ENCODE results near the gene ARHGAP36. TPM values are rescaled to one million over a fixed set of nuclear protein-coding genes. Genes with fewer than 3 reads are reported as not detected.

ARHGAP36 gene
- total RNA-seq, 1 donor from 2014 or later: not detected

- Mint-ChIP-seq H3K27me3 (ENCODE audit: low read depth) (peaks cover 25% of the 10 kb centered on the region), H3K4me1 (ENCODE audit: low read depth) (no peaks in the 10 kb centered on the region), H3K4me3 (ENCODE audit: low read depth) (no peak overlapping the region), H3K36me3 (ENCODE audit: low read depth) (no peaks in the 10 kb centered on the region), H3K27ac (no peak overlapping the region), H3K9me3 (no peaks in the 10 kb centered on the region)
- DNase-seq (ENCODE audit: low spot score): no peak
- intact Hi-C loops (cut with micrococcal nuclease): no loop called here
Observed at GRCh38 chrX:131059246-131059645, 1.1 kb downstream of the ARHGAP36 start.

- Mint-ChIP-seq H3K4me1 (ENCODE audit: low read depth) (no peaks in the 10 kb centered on the region), H3K36me3 (ENCODE audit: low read depth) (no peaks in the 10 kb centered on the region), H3K4me3 (ENCODE audit: low read depth) (no peak overlapping the region), H3K27me3 (ENCODE audit: low read depth) (peaks cover 28% of the 10 kb centered on the region), H3K9me3 (no peaks in the 10 kb centered on the region), H3K27ac (no peak overlapping the region)
- DNase-seq (ENCODE audit: low spot score): no peak
- intact Hi-C loops (cut with micrococcal nuclease): no loop called here
Observed at GRCh38 chrX:131060147-131060546, 2.0 kb downstream of the ARHGAP36 start.

- intact Hi-C loops (cut with micrococcal nuclease): no loop called here
- Mint-ChIP-seq H3K4me1 (ENCODE audit: low read depth) (no peaks in the 10 kb centered on the region), H3K9me3 (no peaks in the 10 kb centered on the region), H3K27me3 (ENCODE audit: low read depth) (peaks cover 26% of the 10 kb centered on the region), H3K27ac (no peak overlapping the region), H3K4me3 (ENCODE audit: low read depth) (no peak overlapping the region), H3K36me3 (ENCODE audit: low read depth) (no peaks in the 10 kb centered on the region)
- no peak for DNase-seq (ENCODE audit: low spot score)
Observed at GRCh38 chrX:131061306-131061705, 3.2 kb downstream of the ARHGAP36 start.

GRCh38 chrX:131063613-131064012 lies 5.5 kb downstream of the ARHGAP36 start:
- H3K36me3 Mint-ChIP-seq (ENCODE audit: low read depth): no peaks in the 10 kb centered on the region
- DNase-seq (ENCODE audit: low spot score): no peak
- peaks cover 27% of the 10 kb centered on the region for H3K27me3 Mint-ChIP-seq (ENCODE audit: low read depth)
- H3K9me3 Mint-ChIP-seq: no peaks in the 10 kb centered on the region
- intact Hi-C loops (cut with micrococcal nuclease): no loop called here
- H3K27ac Mint-ChIP-seq: no peak overlapping the region
- no peaks in the 10 kb centered on the region for H3K4me1 Mint-ChIP-seq (ENCODE audit: low read depth)
- no peak overlapping the region for H3K4me3 Mint-ChIP-seq (ENCODE audit: low read depth)

DNA sequence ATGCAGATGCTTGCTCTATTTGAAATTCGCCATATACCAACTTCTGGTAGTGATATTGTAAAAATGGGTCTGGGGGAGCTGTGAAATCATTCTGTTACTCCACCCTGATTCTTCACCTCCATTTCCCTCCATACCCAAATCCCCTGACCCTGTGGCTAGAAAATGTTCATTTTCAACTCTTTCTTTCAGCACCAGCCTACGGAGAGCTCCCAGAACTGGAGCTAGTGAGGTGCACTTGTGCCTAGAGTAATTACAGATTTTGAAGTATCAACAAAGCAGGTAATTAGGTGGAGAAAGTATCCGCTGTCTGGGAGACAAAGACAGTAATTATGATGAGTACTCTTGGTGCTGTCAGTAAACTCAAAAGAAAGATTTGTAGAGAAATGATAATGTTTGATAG lies 8.1 kb downstream of the ARHGAP36 start:
- no peak overlapping the region for H3K4me3 Mint-ChIP-seq (ENCODE audit: low read depth)
- no peak for DNase-seq (ENCODE audit: low spot score)
- intact Hi-C loops (cut with micrococcal nuclease): no loop called here
- no peaks in the 10 kb centered on the region for H3K4me1 Mint-ChIP-seq (ENCODE audit: low read depth)
- H3K36me3 Mint-ChIP-seq (ENCODE audit: low read depth): no peaks in the 10 kb centered on the region
- no peaks in the 10 kb centered on the region for H3K9me3 Mint-ChIP-seq
- H3K27ac Mint-ChIP-seq: no peak overlapping the region
- H3K27me3 Mint-ChIP-seq (ENCODE audit: low read depth): peaks cover 23% of the 10 kb centered on the region

GRCh38 chrX:131067216-131067615 lies 9.1 kb downstream of the ARHGAP36 start:
- no peak overlapping the region for H3K27ac Mint-ChIP-seq
- H3K9me3 Mint-ChIP-seq: no peaks in the 10 kb centered on the region
- no peak for DNase-seq (ENCODE audit: low spot score)
- intact Hi-C loops (cut with micrococcal nuclease): no loop called here
- peaks cover 31% of the 10 kb centered on the region for H3K27me3 Mint-ChIP-seq (ENCODE audit: low read depth)
- H3K36me3 Mint-ChIP-seq (ENCODE audit: low read depth): no peaks in the 10 kb centered on the region
- no peak overlapping the region for H3K4me3 Mint-ChIP-seq (ENCODE audit: low read depth)
- no peaks in the 10 kb centered on the region for H3K4me1 Mint-ChIP-seq (ENCODE audit: low read depth)

DNA sequence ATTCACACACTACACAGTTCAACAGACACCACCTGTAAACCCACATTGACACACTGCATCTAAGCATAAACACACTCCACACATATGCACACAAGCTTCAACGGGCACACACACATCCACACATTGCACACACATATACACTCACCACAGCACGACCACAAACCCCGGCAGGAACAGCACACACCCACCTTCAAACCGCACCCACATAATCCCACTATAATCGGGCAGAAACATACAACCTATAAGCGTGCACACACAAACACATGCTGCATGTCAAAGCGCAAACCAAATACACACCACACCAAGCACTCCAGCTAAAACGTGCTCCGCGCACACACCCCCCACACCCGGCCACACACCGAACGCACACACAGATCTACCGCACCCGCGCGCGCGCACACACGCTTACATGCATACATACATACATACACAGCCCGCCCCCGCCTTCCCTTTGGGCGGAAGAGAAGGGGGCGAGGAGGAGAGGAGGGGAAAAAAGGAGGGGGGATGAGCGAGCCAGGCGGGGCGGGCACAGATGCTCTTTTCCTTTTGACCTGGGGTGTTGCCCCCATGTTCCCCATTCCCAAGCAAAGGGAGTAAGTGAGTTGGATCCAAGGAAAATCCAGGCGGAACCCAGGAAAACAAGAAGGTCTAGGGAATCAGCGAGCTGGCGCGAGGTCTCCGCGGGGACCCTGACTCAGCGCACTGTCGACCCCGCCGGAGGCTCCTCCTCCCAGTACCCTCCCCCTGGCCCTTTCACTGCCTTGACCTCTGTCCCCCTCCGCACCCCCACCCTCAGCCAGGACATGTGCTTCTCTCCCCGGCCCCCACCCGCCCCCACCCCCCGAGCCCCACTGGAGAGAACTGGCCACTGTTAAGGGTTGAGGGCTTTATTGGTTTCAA lies 9.9 kb downstream of the ARHGAP36 start:
- no peak for DNase-seq (ENCODE audit: low spot score)
- H3K4me3 Mint-ChIP-seq (ENCODE audit: low read depth): no peak overlapping the region

DNA sequence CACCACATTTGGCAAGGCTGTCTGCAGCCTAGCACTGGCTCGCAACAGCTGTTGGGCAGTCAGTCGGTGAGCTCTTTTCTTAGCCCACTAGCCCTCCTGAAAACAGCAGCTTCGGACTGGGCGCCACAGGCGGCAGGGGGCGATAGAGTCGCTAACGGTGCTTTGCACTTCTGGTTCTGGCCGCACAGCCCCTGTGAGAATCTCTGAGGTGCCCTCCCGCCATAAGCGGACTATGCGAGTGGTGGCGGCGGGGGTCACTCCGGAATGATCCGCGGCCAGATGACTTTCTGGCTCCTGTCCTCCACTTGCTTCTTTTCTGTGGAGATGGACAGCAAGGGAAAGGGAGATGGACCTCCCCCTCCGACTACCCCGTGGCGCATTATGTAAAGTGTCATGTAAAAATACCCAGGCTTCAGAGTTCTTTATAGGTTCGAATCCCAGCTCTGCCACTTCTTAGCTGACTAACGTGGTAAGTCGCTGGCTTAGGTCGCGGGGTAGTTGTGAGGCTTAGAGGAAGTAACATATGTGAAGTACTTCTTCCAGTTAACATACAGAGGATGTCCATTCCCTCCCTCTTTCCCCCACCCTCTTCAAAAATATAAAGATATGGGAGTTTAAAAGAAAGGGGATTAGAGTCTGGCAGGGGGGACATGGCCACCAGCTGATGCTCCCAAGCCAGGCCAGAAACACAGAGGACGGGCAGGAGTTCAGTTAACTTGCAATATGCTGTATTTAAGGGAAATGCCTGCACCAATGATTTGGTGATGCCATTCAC lies 11.0 kb downstream of the ARHGAP36 start:
- Mint-ChIP-seq H3K4me1 (ENCODE audit: low read depth) (no peaks in the 10 kb centered on the region), H3K27me3 (ENCODE audit: low read depth) (peaks cover 45% of the 10 kb centered on the region), H3K9me3 (no peaks in the 10 kb centered on the region), H3K36me3 (ENCODE audit: low read depth) (no peaks in the 10 kb centered on the region), H3K4me3 (ENCODE audit: low read depth) (no peak overlapping the region), H3K27ac (no peak overlapping the region)
- intact Hi-C loops (cut with micrococcal nuclease): no loop called here
- no peak for DNase-seq (ENCODE audit: low spot score)

More for the DNA sequence above, 9.9 kb downstream of the ARHGAP36 start:
- intact Hi-C loops (cut with micrococcal nuclease): no loop called here
- H3K27me3 Mint-ChIP-seq (ENCODE audit: low read depth): peaks cover 38% of the 10 kb centered on the region
- no peaks in the 10 kb centered on the region for H3K36me3 Mint-ChIP-seq (ENCODE audit: low read depth)
- no peaks in the 10 kb centered on the region for H3K9me3 Mint-ChIP-seq
- H3K4me1 Mint-ChIP-seq (ENCODE audit: low read depth): no peaks in the 10 kb centered on the region
- H3K27ac Mint-ChIP-seq: no peak overlapping the region

- Mint-ChIP-seq H3K4me3 (ENCODE audit: low read depth) (no peak overlapping the region), H3K27me3 (ENCODE audit: low read depth) (peaks cover 38% of the 10 kb centered on the region), H3K27ac (no peak overlapping the region)
Observed at GRCh38 chrX:131072871-131073571, 14.9 kb downstream of the ARHGAP36 start.

GRCh38 chrX:131073607-131074006 lies 15.5 kb downstream of the ARHGAP36 start:
- peaks cover 40% of the 10 kb centered on the region for H3K27me3 Mint-ChIP-seq (ENCODE audit: low read depth)
- no peaks in the 10 kb centered on the region for H3K4me1 Mint-ChIP-seq (ENCODE audit: low read depth)
- DNase-seq (ENCODE audit: low spot score): no peak
- H3K36me3 Mint-ChIP-seq (ENCODE audit: low read depth): no peaks in the 10 kb centered on the region
- no peak overlapping the region for H3K4me3 Mint-ChIP-seq (ENCODE audit: low read depth)
- H3K9me3 Mint-ChIP-seq: no peaks in the 10 kb centered on the region
- intact Hi-C loops (cut with micrococcal nuclease): no loop called here
- H3K27ac Mint-ChIP-seq: no peak overlapping the region

More at GRCh38 chrX:131072871-131073571, 14.9 kb downstream of the ARHGAP36 start:
- H3K36me3 Mint-ChIP-seq (ENCODE audit: low read depth): no peaks in the 10 kb centered on the region
- no peak for DNase-seq (ENCODE audit: low spot score)
- no peaks in the 10 kb centered on the region for H3K4me1 Mint-ChIP-seq (ENCODE audit: low read depth)
- H3K9me3 Mint-ChIP-seq: no peaks in the 10 kb centered on the region
- intact Hi-C loops (cut with micrococcal nuclease): no loop called here

DNA sequence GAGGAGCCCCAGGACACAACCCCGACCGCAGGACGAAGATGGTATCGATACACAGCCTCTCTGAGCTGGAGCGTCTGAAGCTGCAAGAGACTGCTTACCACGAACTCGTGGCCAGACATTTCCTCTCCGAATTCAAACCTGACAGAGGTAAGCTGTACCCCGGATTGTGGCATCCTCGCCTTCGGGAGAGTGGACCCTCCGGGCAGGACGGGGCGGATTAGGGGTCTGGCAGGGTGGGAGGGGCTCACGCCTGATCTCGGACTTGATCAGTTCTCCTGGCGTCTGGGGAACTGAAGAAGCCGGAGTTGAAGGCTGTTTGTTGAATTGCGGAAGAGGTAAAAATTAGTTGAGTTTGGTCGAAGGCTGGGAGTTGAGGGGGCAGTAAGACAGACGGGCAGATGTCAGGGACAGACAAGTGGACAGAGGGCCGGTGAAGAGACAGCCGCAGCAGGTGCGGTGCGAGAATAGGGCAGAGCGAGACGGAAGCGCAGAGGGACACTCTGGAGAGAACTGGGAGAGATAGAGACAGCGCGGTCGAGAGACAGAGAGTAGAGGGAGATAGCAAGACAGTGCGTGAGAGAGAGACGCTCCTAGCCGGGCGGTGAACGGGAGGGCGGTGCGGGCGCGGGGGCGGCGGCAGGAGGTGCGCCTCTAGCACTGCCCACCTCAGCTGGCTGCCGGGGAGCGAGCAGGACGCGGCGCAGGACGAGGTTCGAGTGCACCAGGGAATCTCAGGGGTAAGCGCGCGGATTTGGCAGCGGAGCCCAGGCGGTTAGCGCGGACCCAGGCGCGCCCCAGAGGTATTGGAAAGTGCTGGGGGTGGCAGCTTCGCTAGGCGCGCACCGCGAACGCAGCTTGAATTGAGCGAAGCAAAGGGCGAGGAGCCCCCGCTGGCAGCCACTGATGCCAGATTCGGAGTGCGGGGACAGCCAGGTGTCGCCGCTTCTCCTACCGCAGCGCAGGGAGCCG lies 23.9 kb downstream of the ARHGAP36 start:
- no peaks in the 10 kb centered on the region for H3K9me3 Mint-ChIP-seq
- peaks cover 44% of the 10 kb centered on the region for H3K27me3 Mint-ChIP-seq (ENCODE audit: low read depth)
- peaks cover 3% of the 10 kb centered on the region for H3K36me3 Mint-ChIP-seq (ENCODE audit: low read depth)
- no peak overlapping the region for H3K4me3 Mint-ChIP-seq (ENCODE audit: low read depth)
- intact Hi-C loops (cut with micrococcal nuclease): no loop called here
- H3K27ac Mint-ChIP-seq: no peak overlapping the region
- no peak for DNase-seq (ENCODE audit: low spot score)
- peaks cover 4% of the 10 kb centered on the region for H3K4me1 Mint-ChIP-seq (ENCODE audit: low read depth)

Data from activated T-helper 2 cell treated with anti-CD3 and anti-CD28 coated beads, Interferon-gamma antibody, Interleukin-2, Interleukin-4, amounts not matched to agents 10 μg/mL and 5 μg/mL and 100 μg/mL, durations not matched to agents 14 hours and 24 hours and 36 hours (primary cell).